OCI-M2 (cell line): ENCODE data around the gene PARL.

Experiments
- DNase-seq: peaks from one replicate; lab custom pipeline; 2025; ENCODE audit not compliant: unreplicated experiment; lab: John Stamatoyannopoulos, UW

Gene PARL

DNA sequence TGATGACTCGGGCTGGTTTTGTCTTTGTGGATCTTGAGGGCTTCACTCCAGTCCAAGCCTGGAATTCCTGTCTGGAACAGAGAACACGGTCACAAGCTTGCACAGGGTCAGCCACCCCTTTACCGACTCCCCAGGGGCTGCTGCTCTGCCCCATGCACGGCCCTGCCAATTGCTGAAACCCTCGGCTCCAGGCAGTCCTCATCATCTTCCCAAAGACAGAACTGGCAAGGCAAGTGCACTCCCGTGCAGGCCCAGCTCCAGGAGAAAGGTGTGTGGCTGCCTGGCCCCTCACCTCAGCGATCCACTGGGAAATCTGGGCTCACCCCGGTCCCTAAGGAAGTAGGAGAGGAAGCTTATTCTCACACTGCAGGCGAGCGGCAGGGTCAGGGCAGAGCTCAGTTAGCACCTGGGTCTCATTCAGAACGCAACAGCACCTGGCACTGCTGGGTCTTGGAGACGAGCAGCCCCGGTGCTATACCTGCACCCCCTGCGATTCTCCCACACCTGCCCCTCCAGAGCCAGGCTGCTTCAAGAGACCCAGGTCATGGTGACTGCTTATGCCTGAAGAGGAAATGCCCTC is 66.5 kb downstream of the PARL start:
- DNase-seq, result no peak

DNA sequence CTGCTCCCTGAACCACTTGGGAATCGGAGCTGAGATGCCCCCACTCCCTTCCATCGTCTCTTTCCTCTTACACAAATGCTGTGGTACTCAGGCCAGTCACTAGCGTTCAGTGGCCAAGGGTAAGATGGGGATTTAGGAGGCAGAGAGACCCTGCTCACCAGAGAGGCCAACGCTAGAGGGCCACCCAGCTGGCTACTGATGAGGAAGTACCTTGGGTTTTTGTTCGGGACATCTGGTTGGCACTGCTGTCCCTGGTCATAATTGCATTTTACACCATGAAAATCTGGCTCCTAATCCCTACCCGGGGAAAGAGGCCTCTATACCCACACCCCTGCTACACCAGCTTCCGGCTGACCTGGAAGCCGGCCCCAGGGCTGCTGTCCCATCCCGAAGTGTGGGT is 67.0 kb downstream of the PARL start:
- DNase-seq, result no peak

DNA sequence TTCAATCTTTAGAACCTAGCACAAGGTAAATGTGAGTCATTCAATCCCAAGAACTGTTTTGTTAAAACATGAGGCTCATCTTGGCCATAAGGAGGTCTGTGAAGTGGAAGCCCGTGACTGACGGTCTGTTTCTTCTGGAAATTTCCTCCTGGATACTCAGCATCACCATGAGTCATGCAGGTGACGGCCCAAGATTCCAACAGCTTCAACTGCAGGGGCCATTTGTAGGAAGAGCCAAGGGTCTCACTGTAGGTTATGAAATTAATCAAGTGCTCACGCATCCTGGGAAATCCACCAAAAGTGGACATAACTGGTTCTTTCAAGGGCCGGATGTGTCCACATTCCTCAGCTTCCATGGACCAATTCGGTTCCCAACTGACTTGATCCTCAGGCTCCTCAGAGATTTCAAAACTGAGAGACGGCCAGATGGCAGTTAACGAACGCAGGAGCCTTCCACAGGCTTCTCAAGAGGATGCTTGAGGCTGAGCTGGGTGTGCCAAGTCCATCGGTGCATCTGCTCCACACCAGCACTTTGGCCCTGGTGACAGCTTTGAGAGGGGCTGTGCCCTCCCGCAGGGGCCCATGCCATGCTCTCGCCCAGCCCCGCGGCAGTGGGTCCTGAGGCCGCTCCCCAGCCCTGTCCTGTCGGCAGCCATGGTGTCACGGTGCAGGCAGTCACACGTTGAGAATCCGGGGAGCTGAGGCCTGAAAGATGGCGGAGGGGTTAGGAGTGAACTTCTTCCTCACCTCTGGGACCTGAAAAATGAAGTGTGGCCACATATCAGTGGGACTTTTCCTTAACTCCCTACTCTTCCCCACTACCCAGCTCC is 67.8 kb downstream of the PARL start:
- no peak for DNase-seq

DNA sequence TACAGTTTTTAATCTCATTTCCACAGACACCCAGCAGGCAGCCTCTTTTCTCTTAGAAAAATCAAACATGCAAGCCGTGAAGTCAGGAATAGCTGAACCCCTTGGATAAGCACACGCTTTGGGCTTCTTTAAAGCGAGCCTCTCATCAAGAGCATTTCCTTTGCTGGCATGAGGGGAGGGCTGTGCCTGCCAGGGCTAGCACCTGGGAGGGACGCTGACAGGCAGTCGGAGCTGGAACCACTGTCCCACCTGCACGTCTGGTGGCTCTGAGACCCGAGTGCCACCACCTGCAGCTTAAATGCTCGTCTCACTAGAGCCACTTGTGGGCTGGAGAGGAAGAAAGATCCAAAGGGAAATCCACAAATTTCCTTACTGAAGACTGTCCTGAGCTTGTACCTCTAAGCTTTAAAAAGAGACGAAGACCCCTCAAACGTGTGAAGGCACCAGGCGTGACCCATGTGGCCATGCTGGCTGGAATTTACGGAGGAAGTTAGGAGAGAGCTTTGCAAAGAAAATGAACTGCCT is 68.7 kb downstream of the PARL start:
- no peak for DNase-seq

DNA sequence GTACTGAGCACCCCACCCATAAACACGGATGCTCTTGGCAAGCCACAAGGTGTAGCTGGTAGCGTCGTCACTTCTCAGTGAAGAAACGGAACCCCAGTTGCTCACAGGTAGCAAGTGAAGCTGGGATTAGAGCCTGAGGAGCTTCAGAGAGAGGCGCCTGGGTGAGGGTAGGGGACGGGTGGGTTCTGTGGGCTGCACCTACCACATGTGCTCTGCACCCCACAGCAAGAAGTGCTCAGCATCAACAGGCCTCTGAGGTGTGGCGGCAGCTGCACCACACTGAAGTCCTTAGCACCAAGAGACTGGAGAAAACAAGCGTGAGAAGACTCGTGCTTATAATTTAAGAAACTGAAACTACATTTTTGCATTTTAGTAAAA is 69.1 kb downstream of the PARL start:
- DNase-seq, result no peak

DNA sequence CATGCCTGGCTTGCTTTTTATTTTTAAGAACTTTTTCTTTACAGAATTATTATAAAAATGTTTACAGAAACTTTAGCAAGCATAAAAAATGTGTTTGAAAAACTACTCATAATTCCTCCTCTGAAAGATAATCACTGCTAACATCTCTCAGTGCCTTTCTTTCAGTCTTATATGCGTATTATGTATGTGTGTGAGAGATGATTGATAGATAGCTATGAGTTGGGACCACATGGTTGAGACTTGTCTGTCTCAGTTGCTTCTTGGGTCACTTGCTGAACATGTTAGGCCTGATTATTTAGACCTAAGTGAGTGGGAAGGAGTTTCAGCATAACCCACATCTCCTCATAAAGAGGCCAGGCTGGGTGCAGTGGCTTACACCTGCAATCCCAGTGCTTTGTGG is 70.4 kb downstream of the PARL start:
- no peak for DNase-seq

DNA sequence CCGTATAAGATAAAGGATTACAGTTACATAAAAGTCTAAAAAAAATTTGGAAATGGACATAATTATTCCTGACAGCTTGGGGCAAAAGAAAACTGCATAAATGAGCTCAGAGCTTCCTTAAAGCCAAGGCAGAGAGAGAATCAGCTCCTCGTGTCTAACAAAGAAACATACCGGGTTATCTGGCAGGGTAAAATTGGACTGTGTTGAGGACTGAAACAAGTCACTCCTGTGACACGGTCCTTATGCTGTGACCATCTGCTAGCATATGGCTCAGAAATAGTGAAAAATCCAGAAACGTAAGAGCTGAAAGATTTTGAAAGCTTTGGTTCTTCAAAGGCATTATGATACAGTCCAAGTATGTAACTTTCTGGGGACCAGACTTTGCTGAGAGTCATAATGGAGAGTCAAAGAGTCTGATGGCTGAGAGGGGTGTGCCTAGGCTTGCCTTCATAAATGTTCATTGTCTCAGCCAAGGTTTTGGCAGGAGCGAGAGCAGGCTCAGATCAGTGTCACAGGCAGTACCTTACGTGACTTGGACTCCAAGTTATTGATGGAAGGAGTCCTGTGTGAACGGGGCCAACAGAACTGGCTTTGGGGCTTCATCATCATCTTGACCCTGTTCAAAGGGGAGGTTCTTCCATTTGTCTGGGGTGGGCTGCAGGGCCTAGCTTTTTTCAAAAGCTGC is 71.8 kb downstream of the PARL start:
- DNase-seq, result no peak

DNA sequence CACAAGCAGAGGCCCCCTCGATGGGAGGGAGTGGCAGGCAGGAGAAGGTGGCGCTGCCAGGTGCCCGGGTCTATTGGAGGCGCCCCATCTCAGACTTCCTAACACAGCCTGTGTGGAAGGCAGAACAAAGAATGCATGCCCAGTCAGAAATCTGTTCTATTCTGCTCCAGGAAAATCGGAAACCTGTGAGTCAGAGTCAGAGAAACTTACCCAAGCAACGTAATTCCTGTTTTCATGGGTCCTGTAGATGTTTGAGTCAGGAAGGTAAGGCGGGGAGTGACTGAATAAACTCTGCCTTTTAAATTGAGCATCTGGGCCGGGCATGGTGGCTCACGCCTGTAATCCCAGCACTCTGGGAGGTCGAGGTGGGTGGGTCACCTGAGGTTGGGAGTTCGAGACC is 73.0 kb downstream of the PARL start:
- DNase-seq, result no peak

DNA sequence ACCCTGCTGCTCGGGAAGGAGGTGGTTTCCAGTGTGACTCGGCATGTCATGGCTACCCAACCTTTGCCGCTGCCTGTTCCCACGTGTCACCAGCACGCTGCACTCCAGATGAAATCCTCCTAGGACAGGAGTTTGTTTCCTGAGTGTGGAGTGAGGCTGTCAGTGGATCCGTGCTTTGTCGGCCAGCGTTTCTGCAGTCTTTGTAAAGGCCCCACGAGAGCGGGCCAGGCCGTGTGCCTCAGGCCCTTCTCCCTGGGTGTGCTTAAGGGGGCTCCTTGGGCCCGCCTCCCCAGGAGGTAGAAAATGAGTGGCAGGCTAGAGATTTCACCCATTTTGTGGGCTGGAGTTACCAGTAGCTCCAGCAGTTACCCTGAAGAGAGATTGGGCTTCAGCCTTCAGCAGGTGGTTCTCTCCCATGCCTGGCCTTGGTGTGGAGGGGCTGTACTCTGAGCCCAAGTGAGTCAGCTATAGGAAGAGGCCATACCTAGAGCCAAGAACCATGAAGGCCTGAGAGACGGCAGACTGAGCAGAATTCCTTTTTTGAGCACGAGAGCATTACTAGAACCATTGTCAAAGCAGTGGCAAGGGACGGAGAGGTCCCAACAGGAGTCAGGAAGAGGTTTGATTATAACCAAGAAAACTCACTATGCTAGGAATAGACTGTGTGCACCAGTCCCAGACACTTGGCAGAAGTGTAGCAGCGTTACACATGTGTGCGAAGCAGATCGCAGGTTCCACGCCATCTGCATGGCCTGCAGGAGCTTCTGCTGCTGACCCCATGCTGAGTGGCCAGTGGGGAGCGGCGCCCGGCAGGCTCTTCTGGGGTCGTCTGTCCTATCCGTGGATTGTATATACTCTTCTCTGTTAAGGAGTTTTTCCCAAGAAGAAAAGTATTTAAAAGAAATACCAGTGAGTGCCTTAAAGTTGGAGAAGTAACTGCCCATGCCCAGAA is 73.8 kb downstream of the PARL start:
- DNase-seq, result no peak

DNA sequence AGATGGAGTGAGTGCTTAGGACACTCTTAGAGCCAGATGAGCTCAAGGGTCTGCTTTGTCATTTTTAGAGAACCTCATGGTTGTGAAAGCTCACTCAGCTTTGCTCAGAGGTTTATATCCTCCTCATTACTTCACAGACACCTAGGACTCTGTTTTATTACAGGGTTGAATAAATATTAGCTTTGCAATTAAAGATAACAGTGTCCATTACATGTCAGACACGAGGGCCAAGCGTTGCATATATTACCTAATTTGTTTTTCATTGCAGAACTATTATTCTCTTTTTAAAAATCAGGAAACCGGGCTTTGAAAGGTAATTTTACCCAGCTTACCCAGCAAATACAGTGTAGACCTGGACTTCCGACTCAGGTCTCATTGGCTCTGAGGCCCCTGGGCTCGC is 75.4 kb downstream of the PARL start:
- no peak for DNase-seq

DNA sequence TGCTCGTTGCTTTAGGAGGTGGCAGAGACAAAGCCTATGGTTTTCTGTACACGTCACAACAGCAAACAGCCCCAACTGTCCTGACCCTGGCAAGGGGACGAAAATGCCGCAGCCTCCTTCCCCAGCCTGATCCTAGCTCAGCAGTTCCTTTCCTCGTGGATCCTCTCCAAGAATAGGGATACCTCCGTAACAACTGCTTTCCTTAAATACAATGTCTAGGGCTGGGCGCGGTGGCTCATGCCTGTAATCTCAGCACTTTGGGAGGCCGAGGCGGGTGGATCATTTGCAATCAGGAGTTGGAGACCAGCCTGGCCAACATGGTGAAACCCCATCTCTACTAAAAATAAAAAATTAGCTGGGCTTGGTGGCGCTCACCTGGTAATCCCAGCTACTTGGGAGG is 76.3 kb downstream of the PARL start:
- DNase-seq, result no peak

DNA sequence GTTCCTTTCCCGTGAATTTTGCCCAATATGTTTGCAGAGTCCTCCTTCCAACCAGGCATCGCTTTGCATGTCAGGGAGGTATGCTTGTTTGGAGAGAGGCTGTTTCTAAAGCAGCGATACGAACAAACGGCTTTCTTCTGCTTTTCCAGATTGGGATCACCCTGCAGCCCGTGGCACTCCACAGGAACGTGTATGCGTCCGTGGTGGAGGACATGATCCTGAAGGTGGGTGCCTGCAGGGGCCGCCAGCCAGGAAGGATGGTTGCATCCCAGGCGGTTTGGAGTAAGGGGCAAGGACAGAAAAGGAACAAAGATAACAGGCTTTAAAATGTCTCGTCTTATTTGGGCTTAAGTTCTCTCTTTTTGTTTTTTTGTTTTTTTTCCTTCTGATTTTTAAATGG is 76.8 kb downstream of the PARL start:
- no peak for DNase-seq

DNA sequence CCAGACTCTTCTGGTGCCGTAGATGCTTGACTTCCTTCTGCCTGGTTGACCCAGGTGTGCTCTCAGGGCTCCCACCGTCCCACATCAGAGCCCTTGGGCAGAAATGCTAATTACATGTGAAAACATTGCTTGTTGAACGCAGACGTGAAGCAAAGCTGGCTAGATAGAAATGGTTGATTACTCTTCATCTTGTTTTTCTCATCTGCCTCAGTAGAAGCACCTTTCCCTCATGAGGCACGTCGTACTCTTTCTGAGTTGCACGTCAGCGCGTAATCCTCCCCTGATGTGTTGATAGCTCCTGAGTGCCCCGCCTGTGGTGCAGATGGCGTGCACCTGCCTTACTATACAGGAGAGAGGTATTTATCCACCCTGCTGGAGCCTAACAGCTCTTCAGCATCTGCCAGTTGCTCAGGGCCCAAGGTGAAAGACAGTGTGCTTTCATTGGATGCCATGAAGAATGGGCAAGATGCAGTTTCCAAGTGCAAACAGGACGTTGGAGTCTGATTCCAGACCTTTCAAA is 77.4 kb downstream of the PARL start:
- DNase-seq, result no peak

DNA sequence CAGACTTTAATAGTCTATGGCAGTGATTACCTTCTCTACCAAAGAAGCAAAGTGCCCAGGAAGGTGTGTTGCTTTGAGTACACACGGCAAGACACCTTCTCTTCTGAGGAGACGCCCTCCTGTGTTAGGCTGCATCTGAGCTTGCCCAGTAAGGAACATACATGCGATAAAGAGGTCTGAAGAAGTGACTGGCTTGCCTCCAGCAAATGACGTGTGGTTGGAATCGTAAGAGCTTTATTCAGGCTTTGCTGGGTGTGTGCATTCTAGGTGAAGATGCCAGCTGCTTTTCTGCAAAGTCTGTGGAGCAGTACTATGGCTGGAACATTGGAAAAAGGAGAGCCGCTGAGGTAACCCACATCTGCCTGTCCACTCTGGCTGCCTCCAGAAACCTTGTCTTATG is 81.7 kb downstream of the PARL start:
- DNase-seq, result no peak

DNA sequence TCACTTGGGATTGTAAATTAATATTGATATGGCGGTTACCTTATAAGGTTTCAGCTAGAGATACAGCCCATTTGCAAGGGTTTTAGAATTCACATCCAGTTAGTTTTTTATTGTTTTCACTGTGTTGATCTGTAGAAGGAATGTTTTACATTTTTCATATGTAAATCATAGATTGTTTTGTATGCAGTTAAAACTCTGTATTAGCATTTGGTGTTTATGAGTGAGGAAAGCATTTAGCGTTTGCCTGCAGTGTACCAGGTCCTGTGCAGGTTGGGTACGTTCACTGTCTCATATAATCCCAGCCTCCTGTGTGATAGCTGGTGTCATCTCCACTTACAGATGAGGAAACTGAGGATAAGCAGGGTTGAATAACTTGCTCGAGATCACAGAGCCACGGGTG is 83.1 kb downstream of the PARL start:
- DNase-seq, result no peak

DNA sequence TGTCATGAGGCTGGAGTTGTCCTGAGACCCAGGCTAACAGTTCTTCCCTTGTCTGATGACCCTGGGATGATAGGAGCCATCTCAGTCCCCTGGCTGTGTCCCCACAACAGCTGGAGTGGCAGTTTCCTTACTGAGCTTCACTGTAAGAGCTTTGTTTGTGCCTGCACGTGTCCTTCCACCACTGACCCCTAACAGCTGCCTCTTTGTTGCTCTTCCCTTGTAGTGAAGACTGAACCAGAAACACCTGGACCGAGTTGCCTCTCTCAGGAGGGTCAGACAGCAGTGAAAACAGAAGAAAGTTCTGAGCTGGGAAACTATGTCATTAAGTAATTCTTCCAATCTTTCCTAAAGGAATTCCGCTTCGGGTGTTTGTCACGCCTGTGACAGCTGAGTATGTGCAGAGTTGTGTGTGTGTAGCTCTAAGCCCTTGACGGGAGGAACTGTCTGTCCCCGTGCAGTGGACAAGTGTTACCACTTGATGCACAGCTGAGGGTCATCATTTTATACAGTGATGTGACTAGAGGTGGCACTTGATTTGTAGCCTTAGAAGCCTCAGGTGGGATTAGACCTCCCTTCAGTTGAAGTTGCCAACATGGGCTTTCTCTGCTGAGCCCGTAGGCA is 84.3 kb downstream of the PARL start:
- DNase-seq, result no peak

DNA sequence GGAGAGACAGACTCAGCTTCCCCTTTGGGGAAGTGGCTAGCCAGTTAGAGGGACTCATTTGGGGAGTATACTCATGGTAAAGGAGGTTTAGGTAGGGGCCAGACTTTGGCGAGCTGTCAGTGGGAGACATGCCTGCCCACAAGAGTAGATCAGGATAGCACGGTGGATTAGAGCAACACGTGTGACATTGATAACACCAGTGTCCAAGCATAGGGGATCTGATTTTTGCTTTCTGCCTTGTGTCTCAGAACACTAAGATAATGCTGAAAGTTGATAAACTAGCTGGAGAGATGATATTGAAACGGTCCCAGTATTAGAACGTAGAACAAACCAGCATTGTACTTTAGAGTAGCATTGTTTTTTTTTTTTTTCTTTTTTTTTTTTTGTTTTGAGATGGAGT is 85.2 kb downstream of the PARL start:
- DNase-seq, result no peak

DNA sequence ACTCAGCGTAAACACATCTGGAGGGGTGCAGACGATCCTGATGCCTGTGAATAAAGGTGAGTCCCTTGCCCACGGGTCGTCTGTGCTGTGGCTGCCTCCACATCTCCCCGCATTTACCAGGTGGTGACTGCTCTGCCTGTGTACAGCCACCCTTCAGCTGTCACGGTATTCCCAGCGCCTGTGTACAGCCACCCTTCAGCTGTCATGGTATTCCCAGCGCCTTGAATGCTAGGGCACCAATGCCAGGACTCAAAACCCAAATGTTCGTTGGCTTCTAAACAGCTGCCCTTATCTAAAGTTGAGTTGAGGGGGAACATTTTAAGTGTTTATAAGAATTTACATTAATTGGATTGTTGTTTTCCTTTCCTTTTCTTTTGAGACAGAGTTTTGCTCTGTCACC is 86.7 kb downstream of the PARL start:
- DNase-seq, result no peak

DNA sequence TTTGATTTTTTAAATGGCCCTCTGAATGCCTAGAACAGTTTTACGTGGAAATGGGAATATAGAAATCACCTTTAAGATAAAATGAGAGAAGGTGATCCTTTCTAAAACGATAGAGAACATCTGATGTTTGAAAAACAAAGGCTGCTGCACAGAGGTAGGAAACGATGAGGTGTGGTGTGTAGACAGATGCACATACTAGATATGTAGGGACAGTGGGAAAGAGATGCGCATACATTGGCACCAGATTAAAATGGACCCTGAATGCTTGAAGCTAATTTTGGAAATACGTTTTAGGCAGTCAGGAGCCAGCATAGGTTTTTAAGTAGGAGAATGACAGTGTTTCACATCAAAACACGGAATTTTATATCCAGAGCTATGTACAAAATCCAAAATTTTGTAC is 88.3 kb downstream of the PARL start:
- no peak for DNase-seq

DNA sequence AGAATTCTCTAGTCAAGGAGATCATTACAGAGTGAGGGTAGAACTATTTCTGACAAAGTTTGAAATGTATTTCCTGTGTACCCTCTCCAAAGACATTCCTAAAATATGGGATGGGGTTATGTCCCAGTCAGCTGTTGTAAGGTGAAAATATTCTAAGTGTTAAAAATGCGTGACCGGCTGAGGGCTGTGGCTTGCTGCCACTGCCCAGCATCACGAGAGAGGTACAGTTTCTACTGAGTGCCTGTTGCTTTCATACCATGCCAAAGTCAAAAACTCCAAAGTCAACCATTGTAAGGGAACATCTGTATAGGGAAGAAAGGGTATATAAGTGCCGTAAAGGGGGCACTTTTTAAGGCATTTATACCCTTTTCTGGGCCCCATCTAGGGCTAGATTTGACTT is 90.2 kb downstream of the PARL start:
- no peak for DNase-seq
